Stomach (tissue), 9 donors: ENCODE data around the gene RLN2. TPM values are rescaled to one million over a fixed set of nuclear protein-coding genes. Genes with fewer than 3 reads are reported as not detected.

ENCODE experiments used
- DNase-seq, 2 donors: peaks; one replicate each; pipeline versions ENCODE4 v3.0.0 to v3.0.0-alpha.2; 2013 to 2019
- H3K27ac ChIP-seq, 5 donors: fragments of 200-600 bp in 4 of 5; sonication (generic) in 4 of 5; one replicate each; pipeline ENCODE4 v1.5.1; 2013 to 2019; ENCODE audit warnings: mild to moderate bottlenecking in 1 of 5, moderate library complexity in 1 of 5
- H3K27me3 ChIP-seq, 3 donors: fragments of 200-600 bp; sonication (generic); one replicate each; pipeline ENCODE4 v1.5.1; 2017 to 2019; ENCODE audit warnings: mixed run types in 1 of 3
- H3K36me3 ChIP-seq, 4 donors: fragments of 200-600 bp; sonication (generic); 1 replicate in 3 of 4; 2 replicates in 1 of 4; pipeline ENCODE4 v1.5.1; 2016 to 2019
- H3K4me1 ChIP-seq, 4 donors: fragments of 200-600 bp; sonication (generic); one replicate each; pipeline ENCODE4 v1.5.1; 2016 to 2019
- H3K4me3 ChIP-seq, 4 donors: fragments of 200-600 bp; sonication (generic) in 3 of 4; one replicate each; pipeline ENCODE4 v1.5.1; 2016 to 2019; ENCODE audit warnings: mild to moderate bottlenecking in 1 of 4
- H3K9me3 ChIP-seq, 4 donors: fragments of 200-600 bp; sonication (generic); one replicate each; pipeline ENCODE4 v1.5.1; 2016 to 2019
- EP300 ChIP-seq: sonication (generic); formaldehyde crosslinking; IDR thresholded peaks from one replicate; pipeline ENCODE4 v1.6.1; 2017; ENCODE audit warnings: antibody characterized with exemption
- POLR2A ChIP-seq, 4 donors: fragments of 450-650 bp; IDR thresholded peaks; one replicate each; pipeline ENCODE4 v1.6.1; 2016; ENCODE audit warnings: antibody characterized with exemption in 4 of 4, control low read depth in 2 of 4, mild to moderate bottlenecking in 1 of 4, moderate library complexity in 1 of 4
- POLR2AphosphoS5 ChIP-seq, 3 donors: sonication (generic); formaldehyde crosslinking; IDR thresholded peaks; one replicate each; pipeline ENCODE4 v1.6.1; 2016; ENCODE audit warnings: antibody characterized with exemption in 3 of 3
- WGBS, 5 donors: extraction: QIAGEN DNeasy Blood & Tissue Kit in 3 of 5; methylation state at CpG; one replicate each; pipeline versions ENCODE4 v1.1.5 to v1.1.7; 2013 to 2018; 5-methylcytosine and 5-hydroxymethylcytosine counted together
- intact Hi-C: fragments of 100-400 bp; cut with DNase I; formaldehyde crosslinking; loops from one replicate; pipeline ENCODE4 v1.15.1; 2023; ENCODE audit warnings: low total_unique reads
- polyA plus RNA-seq, 3 donors: library from polyadenylated mRNA; stranded (reverse); fragments of 200-250 nt; gene quantifications; one replicate each; pipeline ENCODE4 v1.2.3, GENCODE V29; 2013
- total RNA-seq, 5 donors: library from RNA; depleted of rRNA; stranded (reverse); fragments of >200 nt; gene quantifications; one replicate each; pipeline versions ENCODE4 v1.1.0 to v1.2.3, GENCODE V29; 2014 to 2016
- TF ChIP-seq, protein P1 (sequence below), 7 experiments: fragments of 450-650 bp in 4 of 7; fragments of 200-600 bp in 3 of 7; sonication (generic) in 3 of 7; IDR thresholded peaks; one replicate each; pipeline ENCODE4 v1.5.1; 2016 to 2019; ENCODE audit warnings: antibody characterized with exemption in 7 of 7, control low read depth in 2 of 7, mild to moderate bottlenecking in 1 of 7
- donor health status: healthy with polysubstance abuse.
- donor health status: Bipolar disorder and iron deficiency.
- donor health status: healthy.

RLN2 gene
- total and polyA plus RNA-seq, 8 donors = 0.37 to 0.83 TPM; not detected in 6

DNA sequence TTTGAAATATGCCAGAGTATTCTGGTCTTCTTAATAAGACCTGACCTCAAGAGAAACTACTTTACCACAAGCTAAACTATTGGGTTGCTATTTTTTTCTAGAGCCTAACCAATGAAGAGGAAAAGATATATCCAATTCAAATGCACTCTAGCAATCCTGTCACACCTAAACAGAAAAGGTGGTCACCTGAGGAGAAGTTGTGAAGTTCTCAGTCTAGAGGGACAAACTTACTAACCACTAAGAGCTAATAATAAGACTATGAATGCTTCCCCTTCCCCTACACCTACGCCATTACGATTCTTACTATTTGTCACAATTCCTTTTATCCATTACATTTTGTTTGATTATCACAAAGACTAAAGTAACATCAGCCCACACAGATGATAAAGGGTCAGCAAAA is 29.7 kb downstream of the RLN2 start:
- 83 to 89% (median 88%) methylated on average over 2 of the region's 2 CpGs for WGBS, 5 donors
- no peak for DNase-seq
- intact Hi-C loops = no loop called here
- Histone ChIP-seq H3K27me3 (no peaks in the 10 kb centered on the region), H3K4me3 (no peak overlapping the region), H3K27ac (no peak overlapping the region), H3K4me1 (no peaks in the 10 kb centered on the region), H3K9me3 (no peaks in the 10 kb centered on the region), H3K36me3 (no peaks in the 10 kb centered on the region)
- TF ChIP-seq POLR2AphosphoS5 (IDR thresholded peaks at IDR 0.05) = no peak
- TF ChIP-seq, protein P1, sequence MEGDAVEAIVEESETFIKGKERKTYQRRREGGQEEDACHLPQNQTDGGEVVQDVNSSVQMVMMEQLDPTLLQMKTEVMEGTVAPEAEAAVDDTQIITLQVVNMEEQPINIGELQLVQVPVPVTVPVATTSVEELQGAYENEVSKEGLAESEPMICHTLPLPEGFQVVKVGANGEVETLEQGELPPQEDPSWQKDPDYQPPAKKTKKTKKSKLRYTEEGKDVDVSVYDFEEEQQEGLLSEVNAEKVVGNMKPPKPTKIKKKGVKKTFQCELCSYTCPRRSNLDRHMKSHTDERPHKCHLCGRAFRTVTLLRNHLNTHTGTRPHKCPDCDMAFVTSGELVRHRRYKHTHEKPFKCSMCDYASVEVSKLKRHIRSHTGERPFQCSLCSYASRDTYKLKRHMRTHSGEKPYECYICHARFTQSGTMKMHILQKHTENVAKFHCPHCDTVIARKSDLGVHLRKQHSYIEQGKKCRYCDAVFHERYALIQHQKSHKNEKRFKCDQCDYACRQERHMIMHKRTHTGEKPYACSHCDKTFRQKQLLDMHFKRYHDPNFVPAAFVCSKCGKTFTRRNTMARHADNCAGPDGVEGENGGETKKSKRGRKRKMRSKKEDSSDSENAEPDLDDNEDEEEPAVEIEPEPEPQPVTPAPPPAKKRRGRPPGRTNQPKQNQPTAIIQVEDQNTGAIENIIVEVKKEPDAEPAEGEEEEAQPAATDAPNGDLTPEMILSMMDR (IDR thresholded peaks at IDR 0.05) = no peak
- no peak for TF ChIP-seq POLR2A (IDR thresholded peaks at IDR 0.05)
- TF ChIP-seq EP300 = no peak

DNA sequence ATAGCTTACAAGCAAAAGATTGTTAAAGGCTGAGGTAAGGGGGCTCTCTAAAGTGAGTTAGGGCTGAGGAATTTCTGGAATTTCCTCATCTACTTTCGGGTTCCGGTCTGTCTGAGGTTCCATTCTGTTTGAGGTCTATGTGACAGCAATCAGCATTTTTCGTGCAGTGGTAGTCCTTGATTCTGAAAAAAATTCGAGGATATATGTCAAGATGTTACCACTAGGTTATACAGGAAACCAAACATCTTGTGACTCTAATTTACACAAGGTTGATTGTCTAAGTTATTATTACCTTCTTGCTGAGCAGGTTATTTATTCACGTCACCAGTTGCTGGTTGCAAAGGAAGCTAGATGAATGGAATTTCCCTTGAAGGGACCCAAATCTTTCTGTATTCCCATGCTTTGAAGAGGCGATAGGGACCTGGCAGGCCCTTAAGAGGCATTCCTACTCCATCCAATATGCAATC is 35.2 kb downstream of the RLN2 start:
- intact Hi-C loops = no loop called here
- no peak overlapping the region for H3K27ac ChIP-seq

GRCh38 chr9:5265939-5266338 is 38.6 kb downstream of the RLN2 start:
- Histone ChIP-seq H3K9me3 (no peaks in the 10 kb centered on the region), H3K36me3 (no peaks in the 10 kb centered on the region), H3K4me1 (no peaks in the 10 kb centered on the region), H3K4me3 (no peak overlapping the region), H3K27ac (no peak overlapping the region), H3K27me3 (no peaks in the 10 kb centered on the region)
- 53 to 91% (median 72%) methylated on average over 1 of the region's 1 CpG; no CpG with 5 or more reads in 1 of the 5 donors for WGBS, 5 donors
- intact Hi-C loops = no loop called here
- TF ChIP-seq POLR2A (IDR thresholded peaks at IDR 0.05) (no peak), EP300 (no peak)
- TF ChIP-seq, protein P1 (IDR thresholded peaks at IDR 0.05) = no peak
- DNase-seq = no peak

More for the DNA sequence above, 35.2 kb downstream of the RLN2 start:
- TF ChIP-seq EP300 (no peak), POLR2A (IDR thresholded peaks at IDR 0.05) (no peak)
- Histone ChIP-seq H3K36me3 (no peaks in the 10 kb centered on the region), H3K4me3 (no peak overlapping the region), H3K4me1 (no peaks in the 10 kb centered on the region), H3K9me3 (no peaks in the 10 kb centered on the region), H3K27me3 (no peaks in the 10 kb centered on the region)
- no peak for DNase-seq
- WGBS, 5 donors = 49 to 56% (median 53%) methylated on average over 6 of the region's 6 CpGs

GRCh38 chr9:5264219-5264595 is 40.3 kb downstream of the RLN2 start:
- intact Hi-C loops = no loop called here
- no peak for DNase-seq
- no peaks in the 10 kb centered on the region for H3K36me3 ChIP-seq
- no peak overlapping the region for H3K27ac ChIP-seq
- TF ChIP-seq, protein P1 (IDR thresholded peaks at IDR 0.05) = no peak
- TF ChIP-seq POLR2A (IDR thresholded peaks at IDR 0.05) (no peak), EP300 (no peak), POLR2AphosphoS5 (IDR thresholded peaks at IDR 0.05) (no peak)
- no peaks in the 10 kb centered on the region for H3K27me3 ChIP-seq
- H3K4me1 ChIP-seq = no peaks in the 10 kb centered on the region
- no peak overlapping the region for H3K4me3 ChIP-seq
- H3K9me3 ChIP-seq = peaks cover 0 to 5% (median 0%) of the 10 kb centered on the region in 4 donors

DNA sequence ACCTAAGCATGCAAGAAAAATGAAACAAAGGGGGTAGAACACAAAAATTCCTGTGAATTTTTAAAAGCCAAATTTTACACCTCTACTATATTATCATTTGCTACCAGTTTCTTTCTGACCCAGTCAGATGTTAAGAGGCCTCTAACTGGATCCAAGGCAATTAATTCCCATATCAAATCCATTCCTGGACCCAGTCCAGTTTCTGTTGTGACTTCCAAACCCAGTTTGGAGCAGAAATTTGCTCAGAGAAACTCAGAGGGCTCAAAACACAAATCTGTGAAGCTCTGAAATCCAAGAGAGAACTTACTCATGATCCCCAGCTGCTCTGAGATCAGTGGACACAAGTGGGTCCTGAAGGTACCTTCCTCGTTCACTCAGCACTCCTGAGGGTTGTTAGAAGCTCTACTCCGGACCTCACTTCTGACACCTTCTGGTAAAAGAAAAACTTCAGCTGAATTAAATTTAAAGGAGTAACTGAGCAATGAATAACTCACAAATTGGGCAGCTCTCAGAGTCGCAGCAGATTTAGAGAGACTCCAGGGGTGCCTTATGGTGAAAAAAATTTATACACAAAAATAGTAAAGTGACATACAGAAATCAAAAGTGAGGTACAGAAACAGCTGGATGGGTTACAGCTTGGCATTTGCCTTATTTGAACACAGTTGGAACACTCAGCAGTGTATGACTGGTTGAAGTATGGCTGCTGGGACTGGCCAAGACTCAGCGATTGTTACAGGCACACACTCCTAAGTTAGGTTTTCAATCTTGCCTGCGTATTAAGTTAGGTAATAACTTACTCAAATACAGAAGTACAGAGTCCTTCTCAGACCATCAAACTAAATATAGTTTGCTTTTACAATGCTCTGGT is 40.9 kb downstream of the RLN2 start:
- intact Hi-C loops = no loop called here
- TF ChIP-seq POLR2AphosphoS5 (IDR thresholded peaks at IDR 0.05) (no peak), POLR2A (IDR thresholded peaks at IDR 0.05) (no peak), EP300 (no peak)
- TF ChIP-seq, protein P1 (IDR thresholded peaks at IDR 0.05) = peak in 1 of 7 experiments; percentile 9
- peak in 1 of 2 donors; percentile 14 for DNase-seq
- H3K9me3 ChIP-seq = peaks cover 0 to 5% (median 0%) of the 10 kb centered on the region in 4 donors
- H3K27ac ChIP-seq = no peak overlapping the region
- H3K36me3 ChIP-seq = no peaks in the 10 kb centered on the region
- H3K4me3 ChIP-seq = no peak overlapping the region
- H3K4me1 ChIP-seq = no peaks in the 10 kb centered on the region
- H3K27me3 ChIP-seq = no peaks in the 10 kb centered on the region
- WGBS, 5 donors = 37 to 46% (median 43%) methylated on average over 5 of the region's 5 CpGs
